HFFc6 (cell line): ENCODE measurements around the gene IKZF5. TPM values are rescaled to one million over a fixed set of nuclear protein-coding genes. Genes with fewer than 3 reads are reported as not detected.

Experiments used
- DNase-seq: peaks from one replicate; pipeline ENCODE4 v3.0.0-alpha.2; 2018
- H3K27ac Mint-ChIP-seq: 2 replicates; pipeline ENCODE4 v1.8.0; 2020; ENCODE audit warnings: mild to moderate bottlenecking, mixed read lengths
- H3K27me3 Mint-ChIP-seq: 2 replicates; pipeline ENCODE4 v1.8.0; 2021; ENCODE audit warnings: mild to moderate bottlenecking, moderate library complexity, mixed read lengths; ENCODE audit not compliant: insufficient read depth
- H3K36me3 Mint-ChIP-seq: 2 replicates; pipeline ENCODE4 v1.8.0; 2021; ENCODE audit warnings: low read depth, mixed read lengths
- H3K4me1 Mint-ChIP-seq: 2 replicates; pipeline ENCODE4 v1.8.0; 2020; ENCODE audit warnings: low read depth, mixed read lengths
- H3K4me3 Mint-ChIP-seq: 2 replicates; pipeline ENCODE4 v1.8.0; 2020; ENCODE audit warnings: mild to moderate bottlenecking, moderate library complexity, mixed read lengths
- H3K9me3 Mint-ChIP-seq: 2 replicates; pipeline ENCODE4 v1.8.0; 2020; ENCODE audit warnings: mild to moderate bottlenecking, mixed read lengths
- total RNA-seq, 6 experiments: library from RNA; stranded (reverse); fragmentation: NEBNext Ultra II Directional; extraction: Animal tissue kit (Norgen Biotek cat#: 25700); gene quantifications; 2 replicates in 1 of 6; 3 replicates in 5 of 6; pipeline ENCODE4 v1.2.3, GENCODE V29; 2021
- TF ChIP-seq, protein P1 (sequence below): fragments of 200-600 bp; sonication (generic); IDR thresholded peaks from 2 replicates; pipeline ENCODE4 v1.5.0; 2021; ENCODE audit warnings: antibody characterized with exemption, mild to moderate bottlenecking

The IKZF5 gene
- total RNA-seq, 6 experiments from 2014 or later = 9.3 to 11.2 (median 9.9) TPM

DNA sequence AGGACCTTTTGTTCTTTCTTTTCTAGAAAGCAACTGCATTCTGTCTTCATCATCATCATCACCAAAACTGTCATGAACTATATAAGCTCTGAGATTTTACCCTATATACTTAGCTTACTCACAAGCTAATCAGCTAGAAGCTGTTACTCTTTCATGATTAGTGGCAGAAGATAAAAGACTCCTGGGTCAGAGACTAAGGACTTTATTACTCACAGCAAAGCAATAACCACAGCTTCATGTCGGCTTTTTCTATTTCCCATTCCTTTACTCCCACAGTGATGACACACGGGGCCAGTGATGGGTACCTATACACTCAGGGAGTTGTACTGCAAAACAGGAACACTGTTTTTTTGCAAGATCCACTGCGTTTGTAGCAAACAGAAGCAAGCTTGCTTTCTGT lies 46.2 kb downstream of the IKZF5 start:
- TF ChIP-seq, protein P1, sequence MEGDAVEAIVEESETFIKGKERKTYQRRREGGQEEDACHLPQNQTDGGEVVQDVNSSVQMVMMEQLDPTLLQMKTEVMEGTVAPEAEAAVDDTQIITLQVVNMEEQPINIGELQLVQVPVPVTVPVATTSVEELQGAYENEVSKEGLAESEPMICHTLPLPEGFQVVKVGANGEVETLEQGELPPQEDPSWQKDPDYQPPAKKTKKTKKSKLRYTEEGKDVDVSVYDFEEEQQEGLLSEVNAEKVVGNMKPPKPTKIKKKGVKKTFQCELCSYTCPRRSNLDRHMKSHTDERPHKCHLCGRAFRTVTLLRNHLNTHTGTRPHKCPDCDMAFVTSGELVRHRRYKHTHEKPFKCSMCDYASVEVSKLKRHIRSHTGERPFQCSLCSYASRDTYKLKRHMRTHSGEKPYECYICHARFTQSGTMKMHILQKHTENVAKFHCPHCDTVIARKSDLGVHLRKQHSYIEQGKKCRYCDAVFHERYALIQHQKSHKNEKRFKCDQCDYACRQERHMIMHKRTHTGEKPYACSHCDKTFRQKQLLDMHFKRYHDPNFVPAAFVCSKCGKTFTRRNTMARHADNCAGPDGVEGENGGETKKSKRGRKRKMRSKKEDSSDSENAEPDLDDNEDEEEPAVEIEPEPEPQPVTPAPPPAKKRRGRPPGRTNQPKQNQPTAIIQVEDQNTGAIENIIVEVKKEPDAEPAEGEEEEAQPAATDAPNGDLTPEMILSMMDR = no peak
- H3K4me1 Mint-ChIP-seq = 0 out of 2 replicates have a peak, but pooled peaks cover 3% of the 10 kb centered on the region
- no peak overlapping the region for H3K27ac Mint-ChIP-seq
- no peak overlapping the region for H3K4me3 Mint-ChIP-seq
- no peaks in the 10 kb centered on the region for H3K27me3 Mint-ChIP-seq
- DNase-seq = no peak
- H3K9me3 Mint-ChIP-seq = peaks cover 11% of the 10 kb centered on the region
- H3K36me3 Mint-ChIP-seq = peaks cover 5% of the 10 kb centered on the region; the same call in 1 of the 2 replicates

DNA sequence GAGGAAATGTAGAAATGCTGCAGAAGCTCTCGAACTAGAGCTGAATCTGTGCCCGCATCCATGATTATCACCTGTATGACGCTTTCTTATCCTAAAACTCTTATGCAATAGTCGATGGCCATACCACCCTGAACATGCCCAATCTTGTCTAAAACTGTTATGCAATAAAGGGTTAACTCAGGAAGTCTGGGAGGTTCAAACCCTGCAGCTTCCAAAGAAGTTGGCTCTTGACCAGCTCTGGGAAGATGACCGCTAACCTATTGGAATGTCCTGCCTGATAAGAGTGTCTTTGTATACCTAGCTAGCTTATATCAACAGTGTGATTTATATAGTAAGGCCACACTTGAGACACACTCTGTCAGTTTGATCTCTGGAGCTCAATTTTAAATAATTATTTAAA lies 51.1 kb downstream of the IKZF5 start:
- Mint-ChIP-seq H3K36me3 (peaks cover 9% of the 10 kb centered on the region), H3K9me3 (peaks cover 11% of the 10 kb centered on the region; the same call in 1 of the 2 replicates), H3K4me3 (no peak overlapping the region), H3K4me1 (peaks cover 31% of the 10 kb centered on the region), H3K27ac (no peak overlapping the region), H3K27me3 (no peaks in the 10 kb centered on the region; the same call in 1 of the 2 replicates)
- no peak for DNase-seq
- TF ChIP-seq, protein P1 = no peak

DNA sequence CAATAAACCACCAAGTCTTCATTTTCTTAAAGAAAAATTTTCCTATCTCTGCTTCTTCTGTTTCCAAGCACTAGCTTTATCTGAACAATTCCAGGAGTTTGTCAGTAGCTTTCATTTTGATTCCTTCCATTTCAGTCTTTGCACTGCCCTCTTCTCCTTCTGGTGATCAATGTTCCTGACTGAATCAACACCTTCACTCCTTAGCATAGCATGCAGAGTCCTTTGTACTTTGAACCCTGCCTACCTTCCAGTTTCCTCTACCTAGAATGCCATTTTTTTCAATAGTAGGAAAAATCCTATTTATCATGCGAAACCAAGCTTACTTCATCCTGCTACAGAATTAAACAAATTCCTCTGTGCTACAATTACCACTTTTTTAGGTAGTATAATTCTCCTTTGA lies 52.7 kb downstream of the IKZF5 start:
- Mint-ChIP-seq H3K27me3 (no peaks in the 10 kb centered on the region; the same call in 1 of the 2 replicates), H3K4me1 (peaks cover 38% of the 10 kb centered on the region), H3K4me3 (no peak overlapping the region), H3K27ac (no peak overlapping the region), H3K36me3 (peaks cover 14% of the 10 kb centered on the region), H3K9me3 (peaks cover 11% of the 10 kb centered on the region; the same call in 1 of the 2 replicates)
- TF ChIP-seq, protein P1 = no peak
- no peak for DNase-seq

DNA sequence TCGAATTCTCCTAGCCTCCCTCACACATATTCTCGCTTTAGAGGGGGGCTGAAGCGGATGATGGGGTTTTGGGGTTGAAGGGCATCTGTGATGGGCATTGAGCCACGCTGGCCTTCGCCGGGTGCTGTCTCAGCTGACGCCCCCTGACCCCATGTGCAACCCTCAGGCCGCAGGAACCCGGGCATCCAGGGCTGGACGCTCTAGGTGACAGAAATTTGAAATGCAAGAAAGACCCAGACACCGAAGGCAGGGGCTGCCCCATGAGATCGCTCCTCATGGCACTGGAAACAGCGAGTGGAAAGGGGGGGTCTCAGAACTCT lies 53.9 kb downstream of the IKZF5 start:
- no peak overlapping the region for H3K27ac Mint-ChIP-seq
- peaks cover 45% of the 10 kb centered on the region for H3K4me1 Mint-ChIP-seq
- H3K27me3 Mint-ChIP-seq = no peaks in the 10 kb centered on the region; the same call in 1 of the 2 replicates
- peak overlapping the region; percentile 93 for H3K4me3 Mint-ChIP-seq
- TF ChIP-seq, protein P1 = no peak
- H3K36me3 Mint-ChIP-seq = peaks cover 14% of the 10 kb centered on the region
- DNase-seq = no peak
- H3K9me3 Mint-ChIP-seq = peaks cover 11% of the 10 kb centered on the region; the same call in 1 of the 2 replicates

DNA sequence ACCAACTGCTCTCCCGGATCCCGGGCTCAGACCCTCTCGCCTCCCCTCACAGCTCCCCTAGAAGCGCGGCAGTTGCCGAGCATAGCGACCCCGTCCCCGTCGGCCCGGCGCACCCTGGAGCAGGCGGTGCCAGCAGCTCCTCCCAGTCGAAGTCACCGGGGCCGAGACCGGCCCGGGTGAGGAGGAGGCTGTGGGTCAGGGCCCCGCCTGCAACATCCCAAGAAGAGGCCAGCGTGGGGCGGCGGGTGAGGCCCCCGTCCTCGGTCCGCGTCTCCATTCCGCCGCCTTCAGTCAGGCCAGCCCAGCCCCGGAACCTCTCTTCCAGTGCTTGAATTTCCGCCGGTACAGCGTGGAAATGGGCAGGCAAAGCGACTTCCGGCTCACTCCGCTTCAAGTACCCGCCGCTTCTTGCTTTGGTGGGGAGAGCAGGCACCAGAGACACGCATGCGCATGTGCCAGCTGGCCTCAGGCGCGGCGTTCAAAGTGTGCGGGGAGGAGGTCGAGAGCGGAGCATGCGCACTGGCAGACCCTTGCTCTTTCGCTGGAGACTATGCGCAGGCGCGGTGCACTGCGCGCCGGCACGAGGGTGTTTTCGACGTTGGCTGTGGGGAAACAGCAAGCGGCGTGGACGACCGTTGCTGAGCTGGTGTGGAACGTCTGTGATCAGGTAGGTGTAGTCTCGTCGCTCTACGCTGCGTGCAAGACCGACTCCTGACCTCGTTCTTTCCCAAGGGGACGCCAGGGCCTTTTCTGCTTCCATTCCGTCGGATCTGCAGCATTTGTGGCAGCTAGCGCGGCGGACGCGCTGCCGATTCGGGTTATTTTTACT lies 54.5 kb downstream of the IKZF5 start, which contains the start of gene C10orf88:
Gene C10orf88 (minus strand): TSS at position 326 of the 829 bp plus-strand sequence. CDS start 49 bp downstream, at position 277.
- TF ChIP-seq, protein P1 = no peak; the same call in 1 of the 2 replicates
- Mint-ChIP-seq H3K27ac (peak within 1 kb of the TSS; percentile 76), H3K4me3 (peak within 1 kb of the TSS; percentile 93)

More for the DNA sequence above, 54.5 kb downstream of the IKZF5 start, which contains the start of gene C10orf88:
- H3K4me1 Mint-ChIP-seq = peaks cover 45% of the 10 kb centered on the region
- peaks cover 14% of the 10 kb centered on the region for H3K36me3 Mint-ChIP-seq
- H3K9me3 Mint-ChIP-seq = peaks cover 11% of the 10 kb centered on the region; the same call in 1 of the 2 replicates
- peak; percentile 99 for DNase-seq
- no peaks in the 10 kb centered on the region; the same call in 1 of the 2 replicates for H3K27me3 Mint-ChIP-seq
